Fibroblast of villous mesenchyme (primary cell): ENCODE data around the gene USP20. TPM values are rescaled to one million over a fixed set of nuclear protein-coding genes. Genes with fewer than 3 reads are reported as not detected.
A peak's percentile ranks its signal among the peaks of the same experiment; 100 is the strongest.

Source experiments
- DNase-seq: peaks from one replicate; pipeline ENCODE4 v3.0.0-alpha.2; 2010; ENCODE audit warnings: low read depth
- H3K4me3 ChIP-seq: 2 replicates; pipeline ENCODE4 v1.5.1; 2011; ENCODE audit warnings: low read depth, mild to moderate bottlenecking, low read length
- CTCF ChIP-seq: IDR thresholded peaks from 2 replicates; pipeline ENCODE4 v1.5.1; 2012; ENCODE audit warnings: low read depth, mild to moderate bottlenecking, low read length; ENCODE audit not compliant: insufficient read depth
- total RNA-seq: library from RNA; depleted of rRNA; stranded (reverse); fragments of >200 nt; gene quantifications from 2 replicates; pipeline ENCODE4 v1.2.3, GENCODE V29; 2012

Gene USP20
- total RNA-seq, 1 donor = 10.4 TPM

GRCh38 chr9:129802833-129803675, 32.2 kb upstream of the USP20 start, which contains the start of gene TOR1B:
Gene TOR1B, plus strand, starts transcription at chr9:129803184. Its CDS starts 29 bp downstream, at chr9:129803213.
- TF ChIP-seq CTCF = no peak
- peak within 1 kb of the TSS; percentile 78 for H3K4me3 ChIP-seq
- DNase-seq = peak; percentile 95

GRCh38 chr9:129803676-129804060, 31.6 kb upstream of the USP20 start:
- DNase-seq = no peak
- H3K4me3 ChIP-seq = peak overlapping the region; percentile 78
- TF ChIP-seq CTCF = no peak

- H3K4me3 ChIP-seq = no peak overlapping the region
- no peak for TF ChIP-seq CTCF
- DNase-seq = no peak
Measured at GRCh38 chr9:129806061-129806460, 29.2 kb upstream of the USP20 start.

- TF ChIP-seq CTCF = no peak
- no peak for DNase-seq
Measured at GRCh38 chr9:129809346-129809745, 25.9 kb upstream of the USP20 start.

GRCh38 chr9:129810116-129810515, 25.1 kb upstream of the USP20 start:
- no peak for DNase-seq
- TF ChIP-seq CTCF = no peak
- no peak overlapping the region for H3K4me3 ChIP-seq

More at GRCh38 chr9:129809346-129809745, 25.9 kb upstream of the USP20 start:
- H3K4me3 ChIP-seq = no peak overlapping the region

- DNase-seq = no peak
- TF ChIP-seq CTCF = no peak
- H3K4me3 ChIP-seq = no peak overlapping the region
Measured at GRCh38 chr9:129810788-129811187, 24.5 kb upstream of the USP20 start.

GRCh38 chr9:129811967-129812363, 23.3 kb upstream of the USP20 start:
- no peak for DNase-seq
- no peak overlapping the region for H3K4me3 ChIP-seq
- TF ChIP-seq CTCF = no peak
